Hepatocyte (in vitro differentiated cells): Measurements from ENCODE around the gene SNAPIN.

ENCODE experiments used
- CTCF ChIP-seq: fragments of 200-600 bp; sonication (generic); IDR thresholded peaks from 2 replicates; pipeline ENCODE4 v1.5.1; 2016; ENCODE audit warnings: antibody characterized with exemption, mild to moderate bottlenecking; ENCODE audit not compliant: poor library complexity
- EZH2 ChIP-seq: fragments of 200-600 bp; sonication (generic); IDR thresholded peaks from 2 replicates; pipeline ENCODE4 v1.6.1; 2016; ENCODE audit warnings: antibody characterized with exemption, mild to moderate bottlenecking, borderline replicate concordance
- EZH2phosphoT487 ChIP-seq: fragments of 200-600 bp; sonication (generic); IDR thresholded peaks from one replicate; pipeline ENCODE4 v1.6.1; 2018; ENCODE audit warnings: antibody characterized with exemption, mild to moderate bottlenecking, low read depth, moderate library complexity; ENCODE audit not compliant: unreplicated experiment, severe bottlenecking

- TF ChIP-seq CTCF (no peak), EZH2 (no peak), EZH2phosphoT487 (no peak)
Observed at GRCh38 chr1:153684892-153685291, 26.4 kb downstream of the SNAPIN start.
